ENCODE measurements around the gene CDS2.

CDS2 gene

DNA sequence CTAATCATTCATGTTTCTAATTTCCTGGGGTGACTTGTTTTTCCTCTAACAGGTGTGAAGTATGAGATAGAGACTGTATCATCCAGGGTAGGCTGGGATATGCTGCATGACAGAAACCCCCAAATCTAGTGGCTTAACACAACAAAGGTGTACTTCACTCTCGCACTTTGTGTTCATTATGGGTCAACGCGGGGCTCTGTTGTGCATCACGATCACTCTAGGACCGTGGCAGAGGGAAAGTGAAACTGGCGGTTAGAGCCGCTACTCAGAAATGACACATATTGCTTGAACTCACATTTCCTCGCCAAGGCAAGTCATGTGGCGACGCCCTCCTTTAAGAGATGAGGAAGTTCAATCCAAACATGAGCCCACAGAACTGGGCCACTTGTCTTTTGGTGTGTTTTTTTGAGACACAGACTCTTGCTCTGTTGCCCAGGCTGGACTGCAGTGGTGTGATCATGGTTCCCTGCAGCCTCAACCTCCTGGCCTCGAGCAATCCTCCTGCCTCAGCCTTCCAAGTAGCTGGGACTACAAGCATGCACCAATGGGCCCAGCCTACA lies 48.3 kb upstream of the CDS2 start:
- no peak for ATAC-seq
- TF ChIP-seq, protein P1, sequence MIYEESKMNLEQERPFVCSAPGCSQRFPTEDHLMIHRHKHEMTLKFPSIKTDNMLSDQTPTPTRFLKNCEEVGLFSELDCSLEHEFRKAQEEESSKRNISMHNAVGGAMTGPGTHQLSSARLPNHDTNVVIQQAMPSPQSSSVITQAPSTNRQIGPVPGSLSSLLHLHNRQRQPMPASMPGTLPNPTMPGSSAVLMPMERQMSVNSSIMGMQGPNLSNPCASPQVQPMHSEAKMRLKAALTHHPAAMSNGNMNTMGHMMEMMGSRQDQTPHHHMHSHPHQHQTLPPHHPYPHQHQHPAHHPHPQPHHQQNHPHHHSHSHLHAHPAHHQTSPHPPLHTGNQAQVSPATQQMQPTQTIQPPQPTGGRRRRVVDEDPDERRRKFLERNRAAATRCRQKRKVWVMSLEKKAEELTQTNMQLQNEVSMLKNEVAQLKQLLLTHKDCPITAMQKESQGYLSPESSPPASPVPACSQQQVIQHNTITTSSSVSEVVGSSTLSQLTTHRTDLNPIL (CRISPR knock-in tag; IDR thresholded peaks at IDR 0.05; ENCODE audit: low read depth) = no peak
- TF ChIP-seq TSHZ2 (CRISPR knock-in tag; IDR thresholded peaks at IDR 0.05) (no peak), ZNF565 (CRISPR knock-in tag; conservative IDR thresholded peaks at IDR 0.05; ENCODE audit: low read depth) (no peak), BACH2 (CRISPR knock-in tag; IDR thresholded peaks at IDR 0.05; ENCODE audit: borderline replicate concordance) (no peak), ZFP3 (CRISPR knock-in tag; IDR thresholded peaks at IDR 0.05) (no peak), ISL1 (CRISPR knock-in tag; IDR thresholded peaks at IDR 0.05) (no peak), ZNF8 (CRISPR knock-in tag; IDR thresholded peaks at IDR 0.05) (no peak), PPARA (CRISPR knock-in tag; IDR thresholded peaks at IDR 0.05; ENCODE audit: borderline replicate concordance) (no peak), TCF4 (CRISPR knock-in tag; IDR thresholded peaks at IDR 0.05; ENCODE audit: borderline replicate concordance) (no peak), GLIS3 (CRISPR knock-in tag; IDR thresholded peaks at IDR 0.05) (no peak), ZC3H10 (CRISPR knock-in tag; IDR thresholded peaks at IDR 0.05) (no peak), ARNTL (CRISPR knock-in tag; IDR thresholded peaks at IDR 0.05; ENCODE audit: borderline replicate concordance, low read depth) (no peak)

- no peak for ATAC-seq
- no peak for TF ChIP-seq RARB (CRISPR knock-in tag; IDR thresholded peaks at IDR 0.05)
- TF ChIP-seq ZNF8 (CRISPR knock-in tag; IDR thresholded peaks at IDR 0.05) = no peak
Measured at GRCh38 chr20:5080384-5080877, 46.4 kb upstream of the CDS2 start.

- ATAC-seq = no peak
- no peak for TF ChIP-seq PPARA (CRISPR knock-in tag; IDR thresholded peaks at IDR 0.05; ENCODE audit: borderline replicate concordance)
- no peak for TF ChIP-seq TOX (CRISPR knock-in tag; IDR thresholded peaks at IDR 0.05; ENCODE audit: borderline replicate concordance)
- TF ChIP-seq, protein P2, sequence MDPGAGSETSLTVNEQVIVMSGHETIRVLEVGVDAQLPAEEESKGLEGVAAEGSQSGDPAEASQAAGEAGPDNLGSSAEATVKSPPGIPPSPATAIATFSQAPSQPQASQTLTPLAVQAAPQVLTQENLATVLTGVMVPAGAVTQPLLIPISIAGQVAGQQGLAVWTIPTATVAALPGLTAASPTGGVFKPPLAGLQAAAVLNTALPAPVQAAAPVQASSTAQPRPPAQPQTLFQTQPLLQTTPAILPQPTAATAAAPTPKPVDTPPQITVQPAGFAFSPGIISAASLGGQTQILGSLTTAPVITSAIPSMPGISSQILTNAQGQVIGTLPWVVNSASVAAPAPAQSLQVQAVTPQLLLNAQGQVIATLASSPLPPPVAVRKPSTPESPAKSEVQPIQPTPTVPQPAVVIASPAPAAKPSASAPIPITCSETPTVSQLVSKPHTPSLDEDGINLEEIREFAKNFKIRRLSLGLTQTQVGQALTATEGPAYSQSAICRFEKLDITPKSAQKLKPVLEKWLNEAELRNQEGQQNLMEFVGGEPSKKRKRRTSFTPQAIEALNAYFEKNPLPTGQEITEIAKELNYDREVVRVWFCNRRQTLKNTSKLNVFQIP (CRISPR knock-in tag; IDR thresholded peaks at IDR 0.05; ENCODE audit: borderline replicate concordance, low read depth) = no peak
- TF ChIP-seq, protein P3, sequence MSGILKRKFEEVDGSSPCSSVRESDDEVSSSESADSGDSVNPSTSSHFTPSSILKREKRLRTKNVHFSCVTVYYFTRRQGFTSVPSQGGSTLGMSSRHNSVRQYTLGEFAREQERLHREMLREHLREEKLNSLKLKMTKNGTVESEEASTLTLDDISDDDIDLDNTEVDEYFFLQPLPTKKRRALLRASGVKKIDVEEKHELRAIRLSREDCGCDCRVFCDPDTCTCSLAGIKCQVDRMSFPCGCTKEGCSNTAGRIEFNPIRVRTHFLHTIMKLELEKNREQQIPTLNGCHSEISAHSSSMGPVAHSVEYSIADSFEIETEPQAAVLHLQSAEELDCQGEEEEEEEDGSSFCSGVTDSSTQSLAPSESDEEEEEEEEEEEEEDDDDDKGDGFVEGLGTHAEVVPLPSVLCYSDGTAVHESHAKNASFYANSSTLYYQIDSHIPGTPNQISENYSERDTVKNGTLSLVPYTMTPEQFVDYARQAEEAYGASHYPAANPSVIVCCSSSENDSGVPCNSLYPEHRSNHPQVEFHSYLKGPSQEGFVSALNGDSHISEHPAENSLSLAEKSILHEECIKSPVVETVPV (CRISPR knock-in tag; IDR thresholded peaks at IDR 0.05) = no peak
- TF ChIP-seq ZFP3 (CRISPR knock-in tag; IDR thresholded peaks at IDR 0.05) = no peak
- no peak for TF ChIP-seq PATZ1 (CRISPR knock-in tag; IDR thresholded peaks at IDR 0.05; ENCODE audit: borderline replicate concordance)
- TF ChIP-seq, protein P1 (CRISPR knock-in tag; IDR thresholded peaks at IDR 0.05; ENCODE audit: low read depth) = no peak
- TF ChIP-seq TSHZ2 (CRISPR knock-in tag; IDR thresholded peaks at IDR 0.05) = no peak
- no peak for TF ChIP-seq BACH2 (CRISPR knock-in tag; IDR thresholded peaks at IDR 0.05; ENCODE audit: borderline replicate concordance)
- TF ChIP-seq ZNF565 (CRISPR knock-in tag; conservative IDR thresholded peaks at IDR 0.05; ENCODE audit: low read depth) = no peak
- TF ChIP-seq ZC3H10 (CRISPR knock-in tag; IDR thresholded peaks at IDR 0.05) = no peak
- TF ChIP-seq ZFP30 (CRISPR knock-in tag; IDR thresholded peaks at IDR 0.05) = no peak
- no peak for TF ChIP-seq RARB (CRISPR knock-in tag; IDR thresholded peaks at IDR 0.05)
- TF ChIP-seq GLIS3 (CRISPR knock-in tag; IDR thresholded peaks at IDR 0.05) = no peak
Measured at GRCh38 chr20:5085380-5085779, 41.4 kb upstream of the CDS2 start.

All from SK-N-SH treated with all-trans-retinoic acid at 6 μM for 48 hours (cell line).